Measurements from ENCODE around the gene CATSPER3.
A peak's percentile ranks its signal among the peaks of the same experiment; 100 is the strongest.

CATSPER3 gene

GRCh38 chr5:134938030-134938429 lies 29.7 kb upstream of the CATSPER3 start:
- no peak for TF ChIP-seq CTCF (conservative IDR thresholded peaks at IDR 0.05)
- no peak overlapping the region for H3K27ac ChIP-seq

- TF ChIP-seq CTCF (conservative IDR thresholded peaks at IDR 0.05): no peak
These were observed 28.2 kb upstream of the CATSPER3 start for GRCh38 chr5:134939500-134939899.

GRCh38 chr5:134943547-134943946 lies 24.2 kb upstream of the CATSPER3 start:
- TF ChIP-seq CTCF (conservative IDR thresholded peaks at IDR 0.05): no peak
- H3K27ac ChIP-seq: peak overlapping the region; percentile 86

More at GRCh38 chr5:134939500-134939899, 28.2 kb upstream of the CATSPER3 start:
- no peak overlapping the region for H3K27ac ChIP-seq

GRCh38 chr5:134944630-134945029 lies 23.1 kb upstream of the CATSPER3 start:
- peak overlapping the region; percentile 86 for H3K27ac ChIP-seq
- no peak for TF ChIP-seq CTCF (conservative IDR thresholded peaks at IDR 0.05)

- peak overlapping the region; percentile 86 for H3K27ac ChIP-seq
- no peak for TF ChIP-seq CTCF (conservative IDR thresholded peaks at IDR 0.05)
These were observed 22.7 kb upstream of the CATSPER3 start for GRCh38 chr5:134945041-134945440.

- TF ChIP-seq CTCF (conservative IDR thresholded peaks at IDR 0.05): no peak
- H3K27ac ChIP-seq: no peak overlapping the region
These were observed 18.8 kb upstream of the CATSPER3 start for GRCh38 chr5:134948911-134949310.

GRCh38 chr5:134949316-134949715 lies 18.4 kb upstream of the CATSPER3 start:
- H3K27ac ChIP-seq: no peak overlapping the region
- no peak for TF ChIP-seq CTCF (conservative IDR thresholded peaks at IDR 0.05)
